ENCODE measurements around the gene PACSIN2.

DNA sequence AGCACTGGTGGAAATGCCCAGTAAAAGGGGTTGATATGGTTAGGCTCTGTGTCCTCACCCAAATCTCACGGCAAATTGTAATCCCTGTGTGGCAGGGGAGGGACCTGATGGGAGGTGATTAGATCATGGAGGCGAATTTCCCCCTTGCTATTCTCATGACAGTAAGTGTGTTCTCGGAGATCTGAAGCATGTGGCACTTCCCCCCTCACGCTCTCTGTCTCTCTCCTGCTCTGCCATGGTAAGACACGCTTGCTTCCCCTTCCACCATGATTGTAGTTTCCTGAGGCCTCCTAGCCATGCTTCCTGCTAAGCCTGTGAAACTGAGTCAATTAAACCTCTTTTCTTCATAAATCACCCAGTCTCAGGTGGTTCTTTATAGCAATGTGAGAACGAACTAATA is 37.4 kb downstream of the PACSIN2 start:
- TF ChIP-seq, protein P1, sequence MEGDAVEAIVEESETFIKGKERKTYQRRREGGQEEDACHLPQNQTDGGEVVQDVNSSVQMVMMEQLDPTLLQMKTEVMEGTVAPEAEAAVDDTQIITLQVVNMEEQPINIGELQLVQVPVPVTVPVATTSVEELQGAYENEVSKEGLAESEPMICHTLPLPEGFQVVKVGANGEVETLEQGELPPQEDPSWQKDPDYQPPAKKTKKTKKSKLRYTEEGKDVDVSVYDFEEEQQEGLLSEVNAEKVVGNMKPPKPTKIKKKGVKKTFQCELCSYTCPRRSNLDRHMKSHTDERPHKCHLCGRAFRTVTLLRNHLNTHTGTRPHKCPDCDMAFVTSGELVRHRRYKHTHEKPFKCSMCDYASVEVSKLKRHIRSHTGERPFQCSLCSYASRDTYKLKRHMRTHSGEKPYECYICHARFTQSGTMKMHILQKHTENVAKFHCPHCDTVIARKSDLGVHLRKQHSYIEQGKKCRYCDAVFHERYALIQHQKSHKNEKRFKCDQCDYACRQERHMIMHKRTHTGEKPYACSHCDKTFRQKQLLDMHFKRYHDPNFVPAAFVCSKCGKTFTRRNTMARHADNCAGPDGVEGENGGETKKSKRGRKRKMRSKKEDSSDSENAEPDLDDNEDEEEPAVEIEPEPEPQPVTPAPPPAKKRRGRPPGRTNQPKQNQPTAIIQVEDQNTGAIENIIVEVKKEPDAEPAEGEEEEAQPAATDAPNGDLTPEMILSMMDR (IDR thresholded peaks at IDR 0.05), result no peak
- TF ChIP-seq POLR2AphosphoS5 (IDR thresholded peaks at IDR 0.05; ENCODE audit: insufficient read depth in 1 of 2, low read depth in 1 of 2), result no peak
